WERI-Rb-1 (cell line): Measurements from ENCODE around the gene SPECC1.
"Not testable (repeated sequence)": the region's sequence is repeated elsewhere in the genome, so short reads cannot be mapped to it uniquely, and the experiment has no call there.

Experiments
- DNase-seq: peaks from one replicate; pipeline ENCODE4 v3.0.0-alpha.2; 2020
- H3K27ac ChIP-seq: fragments of 250-450 bp; sonication (Bioruptor Pico); 2 replicates; pipeline ENCODE4 v1.5.1; 2020; ENCODE audit warnings: mild to moderate bottlenecking, moderate library complexity
- H3K27me3 ChIP-seq: fragments of 250-450 bp; sonication (Bioruptor Pico); 2 replicates; pipeline ENCODE4 v1.5.1; 2021; ENCODE audit warnings: mild to moderate bottlenecking, low read depth, moderate library complexity; ENCODE audit not compliant: insufficient read depth, severe bottlenecking
- H3K36me3 ChIP-seq: fragments of 250-450 bp; sonication (Bioruptor Pico); 2 replicates; pipeline ENCODE4 v1.5.1; 2020; ENCODE audit warnings: mild to moderate bottlenecking, moderate library complexity
- H3K4me3 ChIP-seq: 2 replicates; pipeline ENCODE4 v1.5.1; 2011; ENCODE audit warnings: low read depth, mild to moderate bottlenecking, control low read depth, low read length
- H3K9me3 ChIP-seq: fragments of 250-450 bp; sonication (Bioruptor Pico); 2 replicates; pipeline ENCODE4 v1.5.1; 2021; ENCODE audit warnings: mild to moderate bottlenecking, moderate library complexity; ENCODE audit not compliant: severe bottlenecking
- CTCF ChIP-seq: IDR thresholded peaks from 2 replicates; pipeline ENCODE4 v1.5.1; 2011; ENCODE audit warnings: low read depth, mild to moderate bottlenecking, control low read depth, inconsistent platforms, low read length

SPECC1 gene

GRCh38 chr17:20259668-20260067, 250.5 kb downstream of the SPECC1 start:
- H3K36me3 ChIP-seq, result peaks cover 9% of the 10 kb centered on the region
- DNase-seq, result no peak
- H3K4me3 ChIP-seq, result no peak overlapping the region
- no peak for TF ChIP-seq CTCF
- H3K27ac ChIP-seq, result no peak overlapping the region
- no peaks in the 10 kb centered on the region for H3K9me3 ChIP-seq
- H3K27me3 ChIP-seq, result no peaks in the 10 kb centered on the region

- no peaks in the 10 kb centered on the region for H3K27me3 ChIP-seq
- TF ChIP-seq CTCF, result no peak
- H3K9me3 ChIP-seq, result no peaks in the 10 kb centered on the region
- H3K36me3 ChIP-seq, result peaks cover 9% of the 10 kb centered on the region
- no peak overlapping the region for H3K4me3 ChIP-seq
- H3K27ac ChIP-seq, result no peak overlapping the region
- DNase-seq, result no peak
Observed at GRCh38 chr17:20260268-20260667, 251.1 kb downstream of the SPECC1 start.

- no peak overlapping the region for H3K27ac ChIP-seq
- H3K9me3 ChIP-seq, result no peaks in the 10 kb centered on the region
- no peak for DNase-seq
- no peak overlapping the region for H3K4me3 ChIP-seq
- peaks cover 9% of the 10 kb centered on the region for H3K36me3 ChIP-seq
- no peak for TF ChIP-seq CTCF
- no peaks in the 10 kb centered on the region for H3K27me3 ChIP-seq
Observed at GRCh38 chr17:20262226-20263114, 253.3 kb downstream of the SPECC1 start.

- DNase-seq, H3K27ac ChIP-seq, H3K9me3 ChIP-seq, H3K36me3 ChIP-seq, H3K27me3 ChIP-seq, H3K4me3 ChIP-seq: not testable (repeated sequence)
Observed at GRCh38 chr17:20263115-20263433, 253.9 kb downstream of the SPECC1 start.

- Histone ChIP-seq H3K9me3 (no peaks in the 10 kb centered on the region), H3K4me3 (no peak overlapping the region), H3K27me3 (no peaks in the 10 kb centered on the region), H3K36me3 (peaks cover 9% of the 10 kb centered on the region), H3K27ac (no peak overlapping the region)
- DNase-seq, result no peak
- no peak for TF ChIP-seq CTCF
Observed at GRCh38 chr17:20263595-20263994, 254.4 kb downstream of the SPECC1 start.

- Histone ChIP-seq H3K4me3 (no peak overlapping the region), H3K27me3 (no peaks in the 10 kb centered on the region), H3K9me3 (no peaks in the 10 kb centered on the region), H3K36me3 (peaks cover 7% of the 10 kb centered on the region), H3K27ac (no peak overlapping the region)
- no peak for DNase-seq
- TF ChIP-seq CTCF, result no peak
Observed at GRCh38 chr17:20264996-20265395, 255.8 kb downstream of the SPECC1 start.
